DMS153 treated with DMSO at 0.1 percent for 48 hours (cell line): ENCODE measurements around the gene MEX3A.
"Not testable (repeated sequence)": the region's sequence is repeated elsewhere in the genome, so short reads cannot be mapped to it uniquely, and the experiment has no call there.

Source experiments
- DNase-seq: peaks from one replicate; lab custom pipeline; 2025; ENCODE audit not compliant: unreplicated experiment; lab: John Stamatoyannopoulos, UW

The MEX3A gene

DNA sequence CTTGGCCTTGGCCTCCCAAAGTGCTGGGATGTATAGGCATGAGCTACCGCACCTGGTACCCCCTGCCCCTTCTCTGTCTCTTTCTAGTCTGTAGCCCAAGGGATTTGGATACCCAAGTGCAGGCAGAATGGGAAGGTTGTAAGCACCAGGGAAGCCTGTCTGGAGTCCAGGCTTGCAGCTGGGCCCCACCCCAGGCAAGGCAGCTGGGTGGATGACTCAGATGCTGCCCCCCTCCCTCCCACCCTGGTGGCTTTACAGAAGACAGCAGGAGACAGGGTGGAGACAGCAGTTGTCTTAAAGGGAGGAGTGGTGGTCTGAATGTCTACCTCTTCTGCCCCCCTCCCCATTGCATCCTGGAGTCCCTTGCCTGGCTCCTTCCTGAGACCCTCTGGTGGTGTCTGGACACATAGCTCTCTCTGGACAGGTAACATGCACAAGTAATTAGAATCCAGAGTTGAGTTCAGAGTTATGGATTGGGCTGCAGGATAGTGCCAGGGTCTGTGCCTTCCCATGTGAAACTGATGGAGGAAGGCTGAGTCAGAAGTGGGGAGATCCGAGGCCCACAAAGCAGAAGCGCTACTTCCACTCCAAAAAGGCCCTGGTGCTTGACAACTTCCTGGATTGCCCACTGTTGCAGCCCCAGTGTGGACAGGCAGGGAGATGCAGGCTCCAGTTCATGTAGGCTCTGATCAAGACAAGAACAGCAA lies 37.4 kb upstream of the MEX3A start:
- DNase-seq: no peak

GRCh38 chr1:156118177-156118868 lies 36.1 kb upstream of the MEX3A start:
- no peak for DNase-seq

DNA sequence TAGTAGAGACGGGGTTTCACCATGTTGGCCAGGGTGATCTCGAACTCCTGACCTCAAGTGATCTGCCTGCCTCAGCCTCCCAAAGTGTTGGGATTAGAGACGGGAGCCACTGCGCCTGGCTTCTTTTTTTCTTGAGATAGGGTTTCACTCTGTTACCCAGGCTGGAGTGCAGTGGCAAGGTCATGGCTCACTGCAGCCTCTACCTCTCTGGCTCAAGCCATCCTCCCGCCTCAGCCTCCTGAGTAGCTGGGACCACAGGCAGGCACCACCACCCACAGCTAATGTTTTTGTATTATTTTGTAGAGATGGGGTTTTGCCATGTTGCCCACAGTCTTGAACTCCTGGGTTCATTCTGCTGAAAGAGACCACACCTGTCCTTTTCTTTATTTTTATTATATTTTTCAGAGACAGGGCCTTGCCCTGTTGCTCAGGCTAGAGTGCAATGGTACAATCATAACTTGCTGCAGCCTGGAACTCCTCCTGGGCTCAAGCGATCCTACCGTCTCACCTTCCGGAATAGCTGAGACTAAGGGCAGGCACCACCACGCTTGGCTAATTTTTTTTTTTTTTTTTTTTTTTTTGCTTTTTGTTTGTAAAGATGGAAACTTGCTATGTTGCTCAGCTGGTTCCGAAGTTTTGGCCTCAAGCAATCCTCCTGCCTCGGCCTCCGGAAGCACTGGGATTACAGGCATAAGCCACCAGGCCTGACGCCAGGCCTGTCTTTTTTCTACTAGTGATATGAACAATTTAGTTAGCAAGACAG lies 35.3 kb upstream of the MEX3A start:
- DNase-seq: no peak

DNA sequence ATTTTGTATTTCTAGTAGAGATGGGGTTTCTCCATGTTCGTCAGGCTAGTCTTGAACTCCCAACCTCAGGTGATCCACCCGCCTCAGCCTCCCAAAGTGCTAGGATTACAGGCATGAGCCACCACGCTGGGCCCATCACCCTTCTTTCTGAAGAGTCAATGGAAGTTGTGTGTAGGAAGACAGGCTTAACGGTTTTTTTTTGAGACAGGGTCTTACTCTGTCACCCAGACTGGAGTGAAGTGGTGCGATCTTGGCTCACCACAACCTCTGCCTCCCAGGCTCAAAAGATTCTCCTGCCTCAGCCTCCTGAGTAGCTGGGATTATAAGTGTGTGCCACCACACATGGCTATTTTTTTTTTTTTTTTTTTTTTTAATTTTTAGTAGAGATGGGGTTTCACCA lies 34.5 kb upstream of the MEX3A start:
- not testable (repeated sequence) for DNase-seq

DNA sequence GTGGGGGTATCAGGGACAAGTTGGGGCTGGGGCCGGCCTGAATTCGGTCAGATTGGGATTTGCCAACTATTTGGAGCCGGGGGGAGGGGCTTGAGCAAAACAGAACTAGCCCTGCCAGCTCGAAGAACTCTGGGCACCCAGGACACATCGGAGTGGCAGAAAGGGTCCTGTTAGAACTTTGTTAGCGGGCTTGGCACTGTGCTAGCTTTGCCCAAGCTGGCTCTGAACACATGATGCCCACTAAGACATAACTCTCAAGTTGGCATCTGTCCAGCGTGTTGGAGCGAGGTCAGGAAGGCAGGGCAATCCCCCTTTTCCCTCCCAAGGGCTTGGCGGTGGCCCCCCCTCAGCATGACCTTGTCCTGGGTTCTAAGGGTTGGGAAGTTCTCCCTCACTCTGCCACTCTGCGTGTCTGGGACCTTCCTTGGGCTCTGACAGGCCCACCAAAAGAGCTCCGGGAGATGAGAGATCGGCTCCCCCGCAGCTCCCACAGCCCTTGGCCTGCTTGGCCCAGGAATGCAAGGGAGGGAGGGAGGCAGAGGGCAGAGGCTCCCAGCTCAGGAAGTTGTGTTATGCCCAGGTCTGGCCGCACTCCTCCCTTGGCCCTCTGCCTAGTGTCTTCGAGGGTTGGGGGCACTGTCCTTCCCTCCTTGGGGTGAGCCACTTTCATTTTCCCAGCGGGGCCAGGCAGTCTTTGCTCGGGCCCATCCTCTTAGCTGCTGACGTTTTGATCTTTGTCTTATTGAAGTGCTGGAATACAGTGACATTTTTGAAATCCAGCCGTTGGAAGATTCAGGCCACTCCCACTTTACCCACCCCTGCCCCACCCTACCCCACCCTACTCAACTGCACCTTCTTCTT lies 33.5 kb upstream of the MEX3A start:
- DNase-seq: no peak

DNA sequence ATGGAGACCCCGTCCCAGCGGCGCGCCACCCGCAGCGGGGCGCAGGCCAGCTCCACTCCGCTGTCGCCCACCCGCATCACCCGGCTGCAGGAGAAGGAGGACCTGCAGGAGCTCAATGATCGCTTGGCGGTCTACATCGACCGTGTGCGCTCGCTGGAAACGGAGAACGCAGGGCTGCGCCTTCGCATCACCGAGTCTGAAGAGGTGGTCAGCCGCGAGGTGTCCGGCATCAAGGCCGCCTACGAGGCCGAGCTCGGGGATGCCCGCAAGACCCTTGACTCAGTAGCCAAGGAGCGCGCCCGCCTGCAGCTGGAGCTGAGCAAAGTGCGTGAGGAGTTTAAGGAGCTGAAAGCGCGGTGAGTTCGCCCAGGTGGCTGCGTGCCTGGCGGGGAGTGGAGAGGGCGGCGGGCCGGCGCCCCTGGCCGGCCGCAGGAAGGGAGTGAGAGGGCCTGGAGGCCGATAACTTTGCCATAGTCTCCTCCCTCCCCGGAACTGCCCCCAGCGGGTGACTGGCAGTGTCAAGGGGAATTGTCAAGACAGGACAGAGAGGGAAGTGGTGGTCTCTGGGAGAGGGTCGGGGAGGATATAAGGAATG lies 32.8 kb upstream of the MEX3A start:
- no peak for DNase-seq

DNA sequence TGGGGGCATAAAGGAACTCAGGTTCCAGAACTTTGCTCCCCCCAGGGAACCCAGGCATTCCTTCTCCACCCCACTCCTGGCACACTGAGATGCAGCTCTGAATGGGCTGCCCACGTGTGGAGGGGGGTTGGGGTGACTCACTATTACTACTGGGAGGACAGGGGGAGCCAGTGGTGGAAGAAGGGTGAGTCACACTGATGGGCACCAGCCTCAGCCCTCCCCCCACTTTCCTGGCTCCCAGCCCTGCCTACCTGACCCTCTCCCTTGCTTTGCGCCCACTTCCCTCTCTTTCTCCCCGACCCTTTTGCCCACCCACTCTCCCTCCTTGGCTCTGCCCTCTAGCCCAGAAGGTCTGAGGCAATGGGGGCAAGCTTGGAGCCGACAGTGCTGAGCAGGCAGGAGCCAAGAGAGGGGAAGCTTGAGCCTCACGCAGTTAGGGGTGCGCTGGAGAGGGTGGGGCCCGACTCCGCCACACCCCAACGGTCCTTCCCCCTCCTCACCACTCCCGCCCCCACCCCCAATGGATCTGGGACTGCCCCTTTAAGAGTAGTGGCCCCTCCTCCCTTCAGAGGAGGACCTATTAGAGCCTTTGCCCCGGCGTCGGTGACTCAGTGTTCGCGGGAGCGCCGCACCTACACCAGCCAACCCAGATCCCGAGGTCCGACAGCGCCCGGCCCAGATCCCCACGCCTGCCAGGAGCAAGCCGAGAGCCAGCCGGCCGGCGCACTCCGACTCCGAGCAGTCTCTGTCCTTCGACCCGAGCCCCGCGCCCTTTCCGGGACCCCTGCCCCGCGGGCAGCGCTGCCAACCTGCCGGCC lies 32.0 kb upstream of the MEX3A start, which contains the start of gene LMNA:
Gene LMNA, plus strand, starts transcription at position 611 of the 818 bp plus-strand sequence. CDS start 208 bp downstream, outside the sequence.
- peak; percentile 83 for DNase-seq

DNA sequence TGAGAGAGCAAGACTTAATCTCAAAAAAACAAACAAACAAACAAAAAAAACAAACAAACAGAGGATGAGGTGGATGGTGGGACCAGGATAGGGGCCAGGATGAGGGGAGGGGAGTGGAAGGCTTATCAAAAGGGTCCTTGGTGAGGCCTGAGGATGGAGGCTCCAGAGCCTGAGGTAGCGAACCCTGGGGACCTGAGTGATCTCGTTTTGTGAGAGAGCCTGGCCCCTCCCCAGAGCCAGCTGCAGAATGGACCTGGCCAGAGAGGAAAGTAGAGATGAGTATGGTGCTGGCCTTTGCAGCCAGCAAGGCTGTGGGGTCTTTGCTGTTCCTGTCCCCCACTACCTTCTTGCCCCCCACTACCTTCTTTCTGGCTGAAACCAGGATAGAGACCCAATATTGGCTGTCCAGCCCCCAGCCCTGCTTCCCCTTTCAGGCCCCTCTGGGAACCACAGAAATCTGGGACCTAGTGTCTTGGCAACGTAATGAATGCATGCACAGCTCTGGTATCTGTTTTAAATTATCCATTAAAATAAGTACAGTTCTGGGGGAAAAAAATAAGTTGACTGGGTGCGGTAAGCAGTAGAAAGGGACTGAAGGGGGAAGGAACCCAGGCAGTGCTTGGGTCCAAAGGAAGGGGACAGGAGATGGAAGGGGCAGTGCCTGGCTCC lies 31.2 kb upstream of the MEX3A start:
- no peak for DNase-seq

DNA sequence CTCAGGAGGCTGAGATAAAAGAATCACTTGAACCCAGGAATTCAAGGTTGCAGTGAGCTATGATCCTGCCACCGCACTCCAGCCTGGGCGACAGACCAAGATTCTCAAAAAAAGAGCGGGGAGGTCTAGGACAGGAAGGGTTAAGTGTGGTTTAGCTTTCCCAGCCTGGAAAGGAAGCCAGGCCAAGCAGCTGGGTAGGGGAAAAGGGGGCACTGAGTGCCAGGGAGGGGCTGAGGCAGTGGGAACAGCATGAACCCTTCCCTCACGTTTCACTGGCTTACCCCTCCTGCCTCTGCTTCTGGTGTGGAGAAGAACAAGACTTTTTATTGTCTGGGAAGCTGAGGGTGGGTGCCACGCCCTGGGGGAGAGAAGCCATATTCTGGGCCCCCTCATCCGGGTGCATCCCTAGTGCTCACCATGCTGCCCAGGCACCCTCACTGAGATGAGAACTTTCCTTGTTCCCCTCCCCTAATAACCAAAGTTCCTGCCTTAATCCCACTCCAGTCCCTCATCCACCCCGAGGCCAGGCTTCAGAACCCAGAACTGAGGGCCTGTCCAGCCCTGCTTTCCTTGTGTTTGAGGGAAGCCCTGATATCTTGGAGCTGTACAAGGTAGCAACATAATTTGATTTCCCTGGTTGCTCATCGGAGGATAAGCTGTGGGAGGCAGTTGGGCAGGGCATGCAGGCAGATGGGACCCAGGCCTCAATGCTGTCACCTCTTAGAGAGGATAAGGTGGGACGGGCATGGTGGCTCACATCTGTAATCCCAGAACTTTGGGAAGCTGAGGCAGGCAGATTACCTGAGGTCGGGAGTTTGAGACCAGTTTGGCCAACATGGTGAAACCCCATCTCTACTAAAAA lies 30.2 kb upstream of the MEX3A start:
- no peak for DNase-seq

DNA sequence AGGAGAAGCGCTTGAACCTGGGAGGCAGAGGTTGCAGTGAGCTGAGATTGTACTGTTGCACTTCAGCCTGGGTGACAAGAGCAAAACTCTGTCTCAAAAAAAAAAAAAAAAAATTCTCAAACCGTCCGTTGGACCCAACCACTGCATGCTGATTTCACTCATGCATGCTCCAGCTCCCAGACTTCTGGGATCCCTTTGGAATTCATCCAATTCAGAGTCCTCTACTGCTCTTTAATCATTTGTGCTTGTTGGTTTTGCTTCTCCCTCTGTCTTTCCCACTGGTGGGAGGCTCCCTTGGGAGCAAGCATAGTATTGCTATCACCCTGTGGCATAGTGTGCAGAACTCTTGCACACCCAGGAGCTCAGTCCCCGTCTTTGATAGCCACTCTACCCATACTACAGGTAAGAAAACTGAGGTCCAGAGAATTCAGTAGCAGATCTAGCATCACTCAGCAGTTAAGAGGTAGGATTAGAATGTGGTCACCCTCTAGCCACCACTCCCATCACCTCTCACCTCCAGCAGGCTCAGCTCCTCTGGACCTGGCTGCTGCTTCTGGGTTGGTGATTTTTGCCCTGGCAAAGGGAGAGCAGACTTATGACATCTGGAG lies 29.2 kb upstream of the MEX3A start:
- no peak for DNase-seq

- no peak for DNase-seq
Observed at GRCh38 chr1:156110252-156110651, 28.0 kb upstream of the MEX3A start.

DNA sequence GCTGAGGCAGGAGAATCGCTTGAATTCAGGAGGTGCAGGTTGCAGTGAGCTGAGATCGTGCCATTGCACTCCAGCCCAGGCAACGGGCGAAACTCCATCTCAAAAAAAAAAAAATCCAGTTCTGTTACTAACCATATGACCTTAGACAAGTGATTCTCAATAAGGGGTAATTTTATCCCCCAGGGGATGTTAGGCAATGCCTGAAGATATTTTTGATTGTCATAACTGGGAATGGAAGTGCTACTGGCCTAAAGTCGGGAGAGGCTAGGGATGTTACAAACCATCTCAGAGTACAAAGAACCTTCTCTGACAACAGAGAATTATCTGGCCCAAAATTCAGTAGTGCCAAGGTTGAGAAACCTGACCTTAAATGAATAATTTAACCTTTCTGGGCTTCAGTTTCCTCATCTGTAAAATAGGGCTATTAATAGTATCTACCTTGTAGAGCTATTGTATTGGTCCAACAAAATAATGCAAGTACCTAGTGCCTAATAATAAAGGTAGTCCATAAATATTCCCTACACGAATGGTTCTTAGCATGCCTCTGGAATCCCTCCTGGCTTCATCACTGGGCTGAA lies 26.5 kb upstream of the MEX3A start:
- no peak for DNase-seq

DNA sequence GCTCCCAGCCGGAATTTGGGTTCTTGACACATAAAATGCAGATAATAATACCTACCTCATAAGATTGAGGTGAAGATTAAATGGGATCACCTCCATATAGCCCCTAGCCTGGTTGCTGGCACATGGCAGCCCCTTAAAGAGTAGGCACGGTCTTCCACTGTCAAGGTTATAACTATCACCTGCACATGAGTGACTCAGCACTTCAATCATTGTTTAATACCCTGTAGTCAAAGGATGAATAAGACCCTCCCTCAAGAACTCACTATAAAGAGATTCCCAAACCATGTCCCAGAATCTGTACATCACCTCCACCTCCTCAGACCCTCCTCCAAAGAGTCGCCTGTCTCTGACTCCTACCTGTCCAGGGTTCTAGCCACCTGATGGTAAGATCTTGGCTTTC lies 25.8 kb upstream of the MEX3A start:
- no peak for DNase-seq

- DNase-seq: no peak
Observed at GRCh38 chr1:156106624-156107488, 24.6 kb upstream of the MEX3A start.

DNA sequence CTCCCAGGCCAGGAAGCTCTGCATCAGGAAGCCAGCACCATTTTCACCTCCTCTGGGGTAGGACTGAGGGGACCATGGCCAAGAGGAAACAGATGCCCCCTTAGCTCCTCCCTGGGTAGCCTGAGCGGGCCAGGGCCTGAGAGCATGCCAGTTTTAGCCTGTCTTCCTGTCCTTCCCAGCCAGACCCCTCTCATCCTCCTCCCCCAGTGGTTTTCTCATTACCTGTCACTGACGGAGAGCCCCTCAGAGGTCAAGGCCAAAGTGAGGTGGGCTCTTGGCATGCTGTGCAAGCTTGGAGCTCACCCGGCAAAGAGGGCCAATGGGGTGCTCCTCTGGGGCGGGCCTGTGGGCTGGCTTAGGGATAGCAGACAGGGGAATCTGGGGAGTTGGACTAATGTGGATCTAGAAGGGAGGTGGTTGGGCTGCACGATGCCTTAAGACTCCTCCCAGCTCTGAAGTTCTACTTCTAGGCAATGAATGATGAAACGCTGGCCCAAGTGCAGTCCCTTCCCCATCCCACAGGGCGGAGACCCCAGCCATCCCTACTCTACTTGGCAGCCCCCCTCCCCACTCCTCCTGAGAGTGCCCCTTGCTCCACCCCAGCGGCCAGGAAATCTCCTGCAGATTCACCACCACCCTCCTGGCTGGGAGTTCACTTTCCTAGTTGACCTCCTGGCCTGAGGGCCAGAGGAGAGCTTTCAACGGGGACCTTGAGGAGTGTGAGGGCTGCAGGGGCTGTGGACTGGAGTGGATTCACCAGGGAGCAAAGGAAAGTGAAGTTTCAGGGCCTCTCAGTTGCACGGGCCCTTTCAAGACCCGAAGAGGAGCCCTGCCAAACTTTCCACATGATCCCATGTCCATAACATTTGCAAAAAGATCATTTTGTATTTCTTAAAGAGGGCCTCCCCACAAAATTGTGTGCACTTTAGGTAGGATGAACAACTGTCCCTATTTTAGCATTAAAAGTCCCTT lies 22.9 kb upstream of the MEX3A start:
- DNase-seq: no peak
